AG09319 (cell line): Measurements from ENCODE around the gene ATXN7L3.

ENCODE experiments used
- DNase-seq: peaks from one replicate; pipeline ENCODE4 v3.0.0-alpha.2; 2010; ENCODE audit warnings: low read depth; ENCODE audit errors: extremely low read depth
- TF ChIP-seq, protein P1 (sequence below): IDR thresholded peaks from 2 replicates; pipeline ENCODE4 v1.5.1; 2011; ENCODE audit warnings: low read depth, mild to moderate bottlenecking, inconsistent platforms, low read length, moderate library complexity

Gene ATXN7L3

GRCh38 chr17:44177640-44178039 is 22.0 kb downstream of the ATXN7L3 start:
- TF ChIP-seq, protein P1, sequence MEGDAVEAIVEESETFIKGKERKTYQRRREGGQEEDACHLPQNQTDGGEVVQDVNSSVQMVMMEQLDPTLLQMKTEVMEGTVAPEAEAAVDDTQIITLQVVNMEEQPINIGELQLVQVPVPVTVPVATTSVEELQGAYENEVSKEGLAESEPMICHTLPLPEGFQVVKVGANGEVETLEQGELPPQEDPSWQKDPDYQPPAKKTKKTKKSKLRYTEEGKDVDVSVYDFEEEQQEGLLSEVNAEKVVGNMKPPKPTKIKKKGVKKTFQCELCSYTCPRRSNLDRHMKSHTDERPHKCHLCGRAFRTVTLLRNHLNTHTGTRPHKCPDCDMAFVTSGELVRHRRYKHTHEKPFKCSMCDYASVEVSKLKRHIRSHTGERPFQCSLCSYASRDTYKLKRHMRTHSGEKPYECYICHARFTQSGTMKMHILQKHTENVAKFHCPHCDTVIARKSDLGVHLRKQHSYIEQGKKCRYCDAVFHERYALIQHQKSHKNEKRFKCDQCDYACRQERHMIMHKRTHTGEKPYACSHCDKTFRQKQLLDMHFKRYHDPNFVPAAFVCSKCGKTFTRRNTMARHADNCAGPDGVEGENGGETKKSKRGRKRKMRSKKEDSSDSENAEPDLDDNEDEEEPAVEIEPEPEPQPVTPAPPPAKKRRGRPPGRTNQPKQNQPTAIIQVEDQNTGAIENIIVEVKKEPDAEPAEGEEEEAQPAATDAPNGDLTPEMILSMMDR, result no peak
- DNase-seq, result no peak

DNA sequence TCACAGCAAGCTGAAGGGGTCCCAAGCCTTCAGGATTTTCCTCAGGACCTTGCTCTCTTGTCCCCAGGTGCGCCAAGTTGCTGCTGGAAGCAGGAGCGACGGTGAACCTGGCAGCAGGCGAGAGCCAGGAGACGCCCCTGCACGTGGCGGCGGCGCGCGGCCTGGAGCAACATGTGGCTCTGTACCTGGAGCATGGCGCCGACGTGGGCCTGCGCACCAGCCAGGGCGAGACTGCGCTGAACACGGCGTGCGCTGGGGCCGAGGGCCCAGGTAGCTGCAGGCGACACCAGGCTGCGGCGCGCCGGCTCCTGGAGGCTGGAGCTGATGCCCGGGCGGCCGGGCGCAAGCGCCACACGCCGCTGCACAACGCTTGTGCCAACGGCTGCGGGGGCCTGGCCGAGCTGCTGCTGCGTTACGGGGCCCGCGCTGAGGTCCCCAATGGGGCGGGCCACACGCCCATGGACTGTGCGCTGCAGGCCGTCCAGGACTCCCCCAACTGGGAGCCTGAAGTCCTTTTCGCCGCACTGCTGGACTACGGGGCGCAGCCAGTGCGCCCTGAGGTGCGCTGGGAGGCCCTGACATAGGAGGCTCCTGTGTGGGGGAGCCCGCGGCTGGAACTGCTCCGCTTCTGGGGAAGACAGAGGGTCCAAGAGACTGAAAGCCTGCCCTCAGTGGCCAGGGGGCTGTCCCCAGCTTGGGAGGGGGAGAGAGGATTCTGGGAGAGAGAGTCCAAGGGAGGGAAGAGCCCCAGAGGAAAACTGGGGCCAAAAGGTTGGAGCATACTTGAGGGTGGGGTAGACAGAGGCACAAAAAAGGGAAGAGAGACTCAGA is 22.8 kb downstream of the ATXN7L3 start:
- TF ChIP-seq, protein P1, result no peak
- DNase-seq, result no peak

DNA sequence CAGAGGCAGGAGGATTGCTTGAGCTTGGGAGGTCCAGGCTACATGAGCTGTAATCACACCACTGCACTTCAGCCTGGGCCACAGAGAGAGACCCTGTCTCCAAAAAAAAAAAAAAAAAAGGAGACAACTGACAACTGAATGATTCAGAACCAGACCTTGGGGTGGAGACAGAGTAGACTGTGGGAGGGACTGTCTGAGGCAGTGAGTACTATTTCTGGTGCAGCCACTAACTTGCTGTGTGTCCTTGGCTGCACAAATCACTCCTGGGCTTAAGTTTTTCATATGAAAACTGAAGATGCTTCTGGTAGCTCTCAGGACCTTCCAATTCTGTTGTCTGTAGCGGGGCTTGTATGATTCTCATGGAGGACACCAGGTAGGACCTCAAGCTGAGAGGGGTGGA is 23.4 kb downstream of the ATXN7L3 start:
- DNase-seq, result no peak
- TF ChIP-seq, protein P1, result no peak

DNA sequence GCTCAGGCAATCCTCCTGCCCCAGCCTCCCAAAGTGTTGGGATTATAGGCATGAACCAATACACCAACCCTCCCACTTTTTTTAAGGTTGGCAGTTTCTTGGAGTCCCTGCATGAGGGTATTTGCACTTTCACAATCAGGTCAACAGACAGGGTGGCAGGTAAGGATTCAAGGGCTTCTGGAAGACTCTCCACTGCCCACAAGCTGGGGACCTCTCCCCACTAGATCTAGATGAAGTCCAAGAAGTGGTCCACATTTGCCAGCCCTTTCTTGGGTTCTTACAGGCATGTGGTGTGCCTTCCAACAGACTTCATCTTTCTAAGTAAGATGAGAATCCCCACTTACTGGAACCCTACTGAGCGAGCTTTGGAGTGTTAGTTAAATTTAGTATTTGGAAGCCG is 25.3 kb downstream of the ATXN7L3 start:
- TF ChIP-seq, protein P1, result no peak
- DNase-seq, result no peak

GRCh38 chr17:44171931-44172455 is 27.7 kb downstream of the ATXN7L3 start:
- no peak for DNase-seq
- TF ChIP-seq, protein P1, result no peak

DNA sequence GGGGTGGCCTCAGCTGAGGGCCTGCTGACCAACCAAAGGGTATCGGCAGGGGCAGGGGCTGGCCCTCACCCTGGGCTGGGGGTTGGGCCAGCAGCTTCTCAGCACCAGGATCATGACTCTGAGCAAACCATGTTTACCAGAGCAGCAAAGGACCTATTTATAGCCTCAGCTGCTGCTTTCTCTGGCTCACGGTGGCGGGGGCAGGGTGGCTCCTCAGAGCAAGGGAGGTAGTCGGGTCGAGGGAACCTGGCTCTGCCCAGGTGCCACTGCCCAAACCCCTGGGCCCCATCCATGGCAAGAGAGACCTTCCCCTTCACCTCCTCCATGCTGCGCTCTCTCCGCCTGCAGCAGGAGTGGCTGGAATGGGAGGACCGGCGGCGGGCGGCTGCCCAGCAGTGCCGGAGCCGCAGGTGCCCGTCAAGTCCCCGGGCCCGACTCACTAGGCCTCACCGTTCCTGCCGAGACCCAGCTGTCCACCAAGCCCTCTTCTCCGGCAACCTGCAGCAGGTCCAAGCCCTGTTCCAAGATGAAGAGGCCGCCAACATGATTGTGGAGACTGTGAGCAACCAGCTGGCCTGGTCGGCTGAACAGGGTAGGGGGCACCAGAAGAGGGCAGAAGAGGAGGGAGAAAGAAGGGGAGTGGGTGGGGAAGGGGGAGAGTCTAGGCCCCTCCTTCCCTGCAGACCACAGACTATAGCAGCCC is 29.0 kb downstream of the ATXN7L3 start, which contains the start of gene ASB16:
ASB16 (plus strand) TSS at position 206 of the 703 bp plus-strand sequence; CDS start at position 292, 86 bp downstream.
- TF ChIP-seq, protein P1, result no peak
- DNase-seq, result no peak

GRCh38 chr17:44170135-44170498 is 29.6 kb downstream of the ATXN7L3 start:
- TF ChIP-seq, protein P1, result no peak
- DNase-seq, result no peak
